ENCODE measurements around the gene SHISA8. TPM values are rescaled to one million over a fixed set of nuclear protein-coding genes. Genes with fewer than 3 reads are reported as not detected.

SHISA8 gene
- total RNA-seq, 2 donors from 2014 or later = 0.31 to 0.67 TPM

DNA sequence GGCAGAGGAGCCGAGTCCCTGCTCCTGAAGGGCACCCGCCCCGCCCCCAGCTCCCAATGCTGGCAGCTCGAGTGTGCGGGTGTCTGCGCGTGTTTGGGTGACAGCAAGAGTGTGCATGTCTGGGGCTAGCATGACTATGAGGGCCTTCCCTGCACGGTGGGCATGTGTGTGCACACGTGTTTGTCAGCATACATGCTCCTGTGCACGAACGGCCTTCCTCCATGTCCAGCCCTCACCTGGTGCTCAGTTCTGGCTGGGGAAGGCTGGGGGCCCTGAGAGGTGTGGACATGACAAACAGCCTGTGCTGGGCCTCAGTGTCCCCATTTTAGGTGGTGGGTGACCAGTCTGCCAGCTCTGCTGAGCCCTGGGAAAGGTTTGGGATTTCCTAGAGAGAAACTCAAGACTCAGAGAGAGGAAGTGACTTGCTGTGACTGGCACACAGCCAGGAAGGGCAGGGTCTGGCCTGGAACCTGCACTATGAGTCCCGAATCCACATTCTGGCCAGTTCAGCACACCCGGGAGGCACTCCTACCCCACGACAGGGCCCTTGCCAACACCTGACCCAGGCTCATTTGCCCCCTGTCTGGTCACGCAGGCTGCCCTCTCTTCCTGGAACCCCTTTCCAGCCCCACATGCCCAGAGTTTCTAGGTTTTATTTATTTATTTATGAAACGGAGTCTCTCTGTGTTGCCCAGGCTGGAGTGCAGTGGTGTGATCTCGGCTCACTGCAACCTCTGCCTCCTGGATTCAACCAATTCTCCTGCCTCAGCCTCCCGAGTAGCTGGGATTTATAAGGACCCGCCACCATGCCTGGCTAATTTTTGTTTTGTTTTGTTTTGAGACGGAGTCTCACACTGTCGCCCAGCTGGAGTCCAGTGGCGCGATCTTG is 3.3 kb upstream of the SHISA8 start:
- no peak overlapping the region for H3K4me3 ChIP-seq
- DNase-seq (ENCODE audit: low spot score) = no peak
- TF ChIP-seq, protein P1, sequence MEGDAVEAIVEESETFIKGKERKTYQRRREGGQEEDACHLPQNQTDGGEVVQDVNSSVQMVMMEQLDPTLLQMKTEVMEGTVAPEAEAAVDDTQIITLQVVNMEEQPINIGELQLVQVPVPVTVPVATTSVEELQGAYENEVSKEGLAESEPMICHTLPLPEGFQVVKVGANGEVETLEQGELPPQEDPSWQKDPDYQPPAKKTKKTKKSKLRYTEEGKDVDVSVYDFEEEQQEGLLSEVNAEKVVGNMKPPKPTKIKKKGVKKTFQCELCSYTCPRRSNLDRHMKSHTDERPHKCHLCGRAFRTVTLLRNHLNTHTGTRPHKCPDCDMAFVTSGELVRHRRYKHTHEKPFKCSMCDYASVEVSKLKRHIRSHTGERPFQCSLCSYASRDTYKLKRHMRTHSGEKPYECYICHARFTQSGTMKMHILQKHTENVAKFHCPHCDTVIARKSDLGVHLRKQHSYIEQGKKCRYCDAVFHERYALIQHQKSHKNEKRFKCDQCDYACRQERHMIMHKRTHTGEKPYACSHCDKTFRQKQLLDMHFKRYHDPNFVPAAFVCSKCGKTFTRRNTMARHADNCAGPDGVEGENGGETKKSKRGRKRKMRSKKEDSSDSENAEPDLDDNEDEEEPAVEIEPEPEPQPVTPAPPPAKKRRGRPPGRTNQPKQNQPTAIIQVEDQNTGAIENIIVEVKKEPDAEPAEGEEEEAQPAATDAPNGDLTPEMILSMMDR (IDR thresholded peaks at IDR 0.05) = no peak
- H3K4me1 ChIP-seq = peaks cover 0 to 46% of the 10 kb centered on the region in 2 donors
- no peaks in the 10 kb centered on the region for H3K9me3 ChIP-seq
- no peak overlapping the region for H3K27ac ChIP-seq
- H3K27me3 ChIP-seq = peaks cover 8 to 33% of the 10 kb centered on the region in 2 donors
- H3K36me3 ChIP-seq = no peaks in the 10 kb centered on the region

DNA sequence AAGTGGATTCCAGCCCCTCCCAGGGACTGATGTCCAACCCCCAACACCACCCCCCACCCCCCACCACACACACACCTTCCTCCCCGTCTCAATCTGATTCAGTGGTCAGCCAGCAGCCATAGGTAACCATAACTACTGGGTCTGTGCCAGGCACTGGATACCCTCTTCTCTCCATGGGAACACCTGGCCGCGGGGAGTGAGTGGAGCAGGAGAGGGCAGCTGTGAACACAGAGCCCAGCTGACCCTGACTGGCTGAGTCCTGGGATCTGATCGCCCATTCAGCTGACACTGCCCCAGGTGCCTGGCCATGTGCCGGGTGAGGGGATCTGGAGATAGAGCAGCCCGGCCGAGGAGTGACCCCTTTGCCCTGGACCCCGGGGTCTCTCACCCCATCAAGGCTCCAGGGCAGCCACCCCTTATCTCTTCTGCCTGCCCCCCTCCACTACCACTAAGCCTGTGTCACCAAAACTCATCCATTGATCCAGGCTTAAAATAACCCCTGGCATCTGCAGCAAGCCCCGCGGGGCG is 2.6 kb upstream of the SHISA8 start:
- Histone ChIP-seq H3K27me3 (peaks cover 12 to 40% of the 10 kb centered on the region in 2 donors), H3K4me1 (peaks cover 0 to 46% of the 10 kb centered on the region in 2 donors), H3K27ac (no peak overlapping the region), H3K4me3 (no peak overlapping the region), H3K36me3 (no peaks in the 10 kb centered on the region), H3K9me3 (no peaks in the 10 kb centered on the region)
- DNase-seq (ENCODE audit: low spot score) = no peak
- TF ChIP-seq, protein P1 (IDR thresholded peaks at IDR 0.05) = no peak

DNA sequence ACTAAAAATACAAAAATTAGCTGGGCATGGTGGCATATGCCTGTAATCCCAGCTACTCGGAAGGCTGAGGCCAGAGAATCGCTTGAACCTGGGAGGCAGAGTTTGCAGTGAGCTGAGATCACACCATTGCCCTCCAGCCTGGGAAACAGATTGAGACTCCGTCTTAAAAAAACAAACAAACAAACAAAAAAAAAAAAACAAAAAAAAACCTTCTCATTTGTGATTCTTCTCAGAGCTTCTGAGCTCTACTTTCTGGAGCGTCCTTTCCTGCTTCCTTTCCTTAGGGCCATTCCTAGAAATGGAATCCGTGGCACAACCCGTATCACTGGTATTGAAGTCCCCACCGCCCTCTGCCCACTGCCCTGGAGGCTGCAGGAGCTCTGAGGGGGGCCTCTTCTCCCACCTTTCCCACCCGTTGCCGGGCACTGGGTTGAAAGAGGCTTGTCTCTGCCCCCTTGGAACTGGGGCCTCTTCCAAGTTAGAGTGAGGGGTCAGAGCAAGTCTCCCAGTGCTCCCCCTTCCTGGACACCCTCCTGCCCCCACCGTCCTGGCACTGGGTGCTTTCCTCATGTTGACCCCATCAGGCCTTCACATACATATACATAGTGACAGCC is 2.0 kb upstream of the SHISA8 start:
- Histone ChIP-seq H3K9me3 (no peaks in the 10 kb centered on the region), H3K4me1 (peaks cover 0 to 46% of the 10 kb centered on the region in 2 donors), H3K27ac (no peak overlapping the region), H3K36me3 (no peaks in the 10 kb centered on the region), H3K4me3 (no peak overlapping the region), H3K27me3 (peaks cover 12 to 42% of the 10 kb centered on the region in 2 donors)
- TF ChIP-seq, protein P1 (IDR thresholded peaks at IDR 0.05) = no peak
- DNase-seq (ENCODE audit: low spot score) = no peak

DNA sequence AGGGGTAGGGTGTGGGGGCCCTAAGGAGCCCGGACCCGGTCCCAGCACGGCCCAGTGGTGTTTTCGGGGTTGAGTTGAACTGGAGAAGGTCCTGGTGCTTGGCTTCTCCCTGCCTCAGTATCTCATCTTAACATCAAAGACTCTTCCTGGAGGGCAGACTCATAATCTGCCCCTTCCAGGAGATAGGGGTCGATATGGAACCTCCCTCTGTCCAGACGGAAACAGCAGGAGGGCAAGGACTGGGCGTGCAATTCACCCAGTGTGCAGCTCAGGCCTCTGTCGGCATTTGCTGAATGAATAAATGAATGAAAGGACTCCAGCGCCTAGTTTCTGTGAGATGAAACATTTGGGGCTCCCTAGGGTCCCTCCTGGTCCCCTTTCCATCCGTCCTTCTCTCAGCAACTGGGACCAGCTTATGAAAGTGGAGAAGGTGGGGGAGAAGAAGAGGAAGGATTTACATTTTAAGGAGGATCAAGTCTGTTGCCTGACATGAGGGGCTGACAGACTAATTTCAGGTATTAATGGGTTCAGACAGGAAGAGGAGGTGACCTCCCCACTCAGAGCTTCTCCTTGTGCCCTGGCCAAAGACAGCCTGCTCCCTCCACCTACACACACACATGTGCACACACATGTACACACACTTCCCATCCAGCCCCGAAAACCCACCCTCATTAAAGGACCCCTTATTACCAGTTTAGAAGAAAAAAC is 1.1 kb upstream of the SHISA8 start:
- peaks cover 0 to 52% of the 10 kb centered on the region in 2 donors for H3K4me1 ChIP-seq

DNA sequence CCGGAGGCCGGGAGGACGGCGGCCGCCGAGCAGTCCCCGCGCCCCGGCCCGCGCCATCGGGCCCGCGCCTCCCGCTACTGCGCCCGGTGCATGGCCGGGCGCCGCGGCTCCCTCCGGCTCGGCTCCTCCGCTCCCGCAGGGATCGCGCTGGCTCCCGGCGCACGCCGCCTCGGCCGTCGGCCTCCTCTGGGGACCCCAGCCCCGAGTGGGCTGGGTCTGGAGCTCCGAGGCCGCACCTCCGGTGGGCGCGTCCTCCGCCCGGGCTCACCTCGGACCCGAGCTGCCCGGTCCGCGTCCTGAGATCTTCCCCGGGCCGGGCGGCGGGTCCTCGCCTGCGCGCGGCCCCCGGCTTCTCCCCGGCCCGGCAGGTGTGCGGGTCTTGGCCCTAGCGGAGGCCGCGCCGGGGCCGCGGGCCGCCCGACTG is 251 bp downstream of the SHISA8 start:
- peaks cover 0 to 56% of the 10 kb centered on the region in 2 donors for H3K4me1 ChIP-seq
- H3K27ac ChIP-seq = no peak overlapping the region
- H3K36me3 ChIP-seq = no peaks in the 10 kb centered on the region
- DNase-seq (ENCODE audit: low spot score) = no peak
- H3K4me3 ChIP-seq = peak overlapping the region in 1 of 2 donors; percentile 50
- peaks cover 12 to 53% of the 10 kb centered on the region in 2 donors for H3K27me3 ChIP-seq
- H3K9me3 ChIP-seq = no peaks in the 10 kb centered on the region
- TF ChIP-seq, protein P1 (IDR thresholded peaks at IDR 0.05) = no peak

More for the DNA sequence above, 1.1 kb upstream of the SHISA8 start:
- no peaks in the 10 kb centered on the region for H3K9me3 ChIP-seq
- H3K4me3 ChIP-seq = no peak overlapping the region
- H3K36me3 ChIP-seq = no peaks in the 10 kb centered on the region
- H3K27ac ChIP-seq = no peak overlapping the region
- TF ChIP-seq, protein P1 (IDR thresholded peaks at IDR 0.05) = no peak
- no peak for DNase-seq (ENCODE audit: low spot score)
- H3K27me3 ChIP-seq = peaks cover 12 to 49% of the 10 kb centered on the region in 2 donors
